Ascending aorta (tissue), 2 donors: ENCODE data around the gene COL6A2. TPM values are rescaled to one million over a fixed set of nuclear protein-coding genes. Genes with fewer than 3 reads are reported as not detected.

Experiments
- DNase-seq, 2 donors: peaks; one replicate each; pipeline ENCODE4 v3.0.0-alpha.2; 2019; ENCODE audit warnings: low spot score in 2 of 2
- H3K27ac ChIP-seq, 2 donors: fragments of 200-600 bp; sonication (generic); one replicate each; pipeline ENCODE4 v1.5.1; 2016 to 2017; ENCODE audit warnings: mild to moderate bottlenecking in 1 of 2
- H3K27me3 ChIP-seq: fragments of 200-600 bp; sonication (generic); one replicate; pipeline ENCODE4 v1.5.1; 2017
- H3K36me3 ChIP-seq, 2 donors: fragments of 200-600 bp; sonication (generic); one replicate each; pipeline ENCODE4 v1.5.1; 2016
- H3K4me1 ChIP-seq, 2 donors: fragments of 200-600 bp; sonication (generic); one replicate each; pipeline ENCODE4 v1.5.1; 2016 to 2017; ENCODE audit warnings: mild to moderate bottlenecking in 1 of 2
- H3K4me3 ChIP-seq, 2 donors: fragments of 200-600 bp; sonication (generic); one replicate each; pipeline ENCODE4 v1.5.1; 2016 to 2017; ENCODE audit warnings: mild to moderate bottlenecking in 1 of 2
- H3K9me3 ChIP-seq, 2 donors: fragments of 200-600 bp; sonication (generic); one replicate each; pipeline ENCODE4 v1.5.1; 2016
- CTCF ChIP-seq, 3 experiments: fragments of 200-600 bp in 2 of 3; fragments of 450-650 bp in 1 of 3; sonication (generic) in 2 of 3; IDR thresholded peaks; one replicate each; pipeline ENCODE4 v1.5.1; 2016 to 2019; ENCODE audit warnings: antibody characterized with exemption in 3 of 3, mild to moderate bottlenecking in 1 of 3, moderate library complexity in 1 of 3
- intact Hi-C: fragments of 100-400 bp; cut with DNase I; formaldehyde crosslinking; loops from one replicate; pipeline ENCODE4 v1.15.1; 2023
- total RNA-seq: library from RNA; depleted of rRNA; stranded (reverse); fragments of >200 nt; gene quantifications from one replicate; pipeline ENCODE4 v1.1.0, GENCODE V29; 2016

The COL6A2 gene
- total RNA-seq, 1 donor from 2014 or later, result 1,704 TPM

DNA sequence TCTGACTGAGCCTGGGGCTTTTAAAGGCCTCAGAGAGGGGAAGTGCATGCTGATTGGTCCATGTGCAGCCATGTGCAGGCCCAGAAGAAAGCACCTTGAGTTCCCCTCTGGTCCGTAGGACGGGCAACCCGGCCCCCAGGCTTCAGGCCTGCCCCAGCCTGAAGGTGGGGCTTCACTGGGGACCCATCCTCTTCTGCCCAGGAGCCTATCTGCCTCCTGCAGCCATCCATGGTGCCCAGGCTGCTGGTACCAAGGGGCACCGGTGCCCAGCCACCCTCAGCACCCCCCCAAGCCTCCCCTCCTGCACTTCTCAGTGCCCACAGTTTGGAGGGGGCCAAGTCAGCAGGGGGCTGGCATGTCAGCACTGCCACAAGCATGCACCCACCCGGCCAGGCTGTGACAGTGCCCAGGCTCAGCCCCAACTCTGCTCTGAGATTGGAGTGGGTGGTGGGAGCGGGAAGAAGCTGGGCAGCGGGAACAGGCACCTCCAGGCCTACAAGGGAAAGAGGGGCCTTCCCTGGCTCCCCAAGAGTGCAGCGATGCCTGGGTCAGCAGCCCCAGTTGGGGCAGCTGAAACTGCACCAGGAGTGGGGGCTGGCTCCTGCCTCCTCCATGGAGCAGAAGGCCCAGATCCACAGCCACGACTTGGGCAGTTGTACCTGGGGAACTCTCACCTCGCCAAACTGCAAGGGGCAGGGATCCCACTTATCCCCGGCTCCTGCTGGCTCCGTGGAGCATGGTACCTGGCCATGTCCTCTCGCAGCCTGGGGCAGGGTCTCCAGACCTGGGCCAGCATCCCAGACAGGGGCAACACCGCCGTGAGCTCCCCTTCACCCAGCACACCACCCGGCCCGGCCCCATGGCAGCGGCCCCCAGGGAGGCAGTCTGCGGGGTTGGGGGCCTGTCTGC, 11.7 kb downstream of the COL6A2 start:
- intact Hi-C loops, result loop anchor here (1.0 kb wide), 1 partner anchor 138 kb away; no protein-coding TSS in a partner anchor
- peaks cover 31 to 33% of the 10 kb centered on the region in 2 donors for H3K36me3 ChIP-seq
- DNase-seq, result peak; percentile 6 to 61
- peak overlapping the region in 1 of 2 donors; percentile 23 for H3K4me3 ChIP-seq
- peaks cover 12 to 24% of the 10 kb centered on the region in 2 donors for H3K4me1 ChIP-seq
- peak overlapping the region; percentile 58 to 61 for H3K27ac ChIP-seq
- no peak for TF ChIP-seq CTCF (IDR thresholded peaks at IDR 0.05)
- no peaks in the 10 kb centered on the region for H3K27me3 ChIP-seq
- H3K9me3 ChIP-seq, result peaks cover 0 to 8% of the 10 kb centered on the region in 2 donors

DNA sequence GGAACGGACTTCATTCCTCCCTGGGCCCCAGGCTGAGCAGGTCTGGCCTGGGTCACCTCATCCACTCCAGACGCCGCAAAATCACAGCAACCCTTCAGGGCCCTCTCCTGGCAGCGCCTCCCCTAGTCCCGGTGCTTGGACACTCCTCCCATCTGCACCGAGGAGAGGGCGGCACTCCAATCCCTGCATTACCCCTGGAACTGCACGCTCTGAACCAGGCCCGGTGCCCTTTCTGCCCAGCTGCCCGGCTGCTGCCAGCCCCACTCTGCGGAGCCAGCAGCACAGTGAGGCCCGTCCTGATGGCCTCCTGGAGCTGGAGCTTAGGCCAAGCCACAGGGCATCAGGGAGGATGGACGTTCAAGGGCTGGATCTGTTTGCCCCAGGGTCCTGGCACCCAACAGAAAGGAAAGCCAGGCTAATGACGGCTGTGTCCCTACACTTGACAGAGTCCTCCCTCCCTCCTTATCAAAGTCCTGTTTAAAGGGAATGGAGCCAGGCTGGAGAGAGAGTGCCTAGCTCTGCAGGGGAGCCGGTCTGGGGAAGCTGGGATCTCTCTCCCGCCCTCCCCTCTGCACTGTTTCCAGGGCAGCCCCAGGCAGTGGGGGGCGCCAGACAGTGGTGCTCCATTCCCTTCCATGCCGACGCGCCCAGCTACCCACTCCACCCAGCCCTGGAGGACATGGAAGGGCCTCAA, 12.7 kb downstream of the COL6A2 start:
- DNase-seq, result peak; percentile 8 to 89
- Histone ChIP-seq H3K27ac (peak overlapping the region; percentile 58 to 61), H3K36me3 (peaks cover 40 to 44% of the 10 kb centered on the region in 2 donors), H3K4me1 (peaks cover 12 to 24% of the 10 kb centered on the region in 2 donors), H3K9me3 (peaks cover 0 to 8% of the 10 kb centered on the region in 2 donors), H3K4me3 (peak overlapping the region in 1 of 2 donors; percentile 26), H3K27me3 (no peaks in the 10 kb centered on the region)
- TF ChIP-seq CTCF (IDR thresholded peaks at IDR 0.05), result peak; percentile 27 to 47 (median 34)
- intact Hi-C loops, result loop anchor here (1.0 kb wide), 1 partner anchor 139 kb away; no protein-coding TSS in a partner anchor

DNA sequence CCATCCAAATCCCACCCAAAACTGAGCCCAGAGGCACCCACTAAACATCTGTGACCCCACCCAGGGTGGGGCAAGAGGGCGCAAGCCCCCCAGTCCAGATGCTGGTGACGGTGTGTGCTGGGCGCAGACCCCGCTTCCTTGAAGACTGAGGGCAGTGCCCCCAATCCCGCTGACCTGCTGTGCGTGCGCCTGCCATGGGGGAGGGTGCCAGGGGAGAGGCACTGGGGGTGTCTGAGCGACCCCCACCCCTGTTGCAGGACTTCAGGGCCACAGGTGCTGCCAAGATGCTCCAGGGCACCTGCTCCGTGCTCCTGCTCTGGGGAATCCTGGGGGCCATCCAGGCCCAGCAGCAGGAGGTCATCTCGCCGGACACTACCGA, 13.3 kb downstream of the COL6A2 start:
- H3K4me3 ChIP-seq, result peak overlapping the region in 1 of 2 donors; percentile 26
- peaks cover 46 to 50% of the 10 kb centered on the region in 2 donors for H3K36me3 ChIP-seq
- H3K27me3 ChIP-seq, result no peaks in the 10 kb centered on the region
- peaks cover 12 to 24% of the 10 kb centered on the region in 2 donors for H3K4me1 ChIP-seq
- TF ChIP-seq CTCF (IDR thresholded peaks at IDR 0.05), result no peak
- peaks cover 0 to 8% of the 10 kb centered on the region in 2 donors for H3K9me3 ChIP-seq
- intact Hi-C loops, result no loop called here
- peak; percentile 6 to 61 for DNase-seq
- peak overlapping the region; percentile 58 to 61 for H3K27ac ChIP-seq

GRCh38 chr21:46111857-46112724, 14.2 kb downstream of the COL6A2 start:
- peaks cover 0 to 8% of the 10 kb centered on the region in 2 donors for H3K9me3 ChIP-seq
- DNase-seq, result peak; percentile 7 to 63
- intact Hi-C loops, result no loop called here
- TF ChIP-seq CTCF (IDR thresholded peaks at IDR 0.05), result no peak
- H3K27me3 ChIP-seq, result no peaks in the 10 kb centered on the region
- peaks cover 12 to 24% of the 10 kb centered on the region in 2 donors for H3K4me1 ChIP-seq
- H3K36me3 ChIP-seq, result peaks cover 55 to 59% of the 10 kb centered on the region in 2 donors
- H3K27ac ChIP-seq, result no peak overlapping the region
- no peak overlapping the region for H3K4me3 ChIP-seq

GRCh38 chr21:46112725-46113215, 14.9 kb downstream of the COL6A2 start:
- peaks cover 61 to 66% of the 10 kb centered on the region in 2 donors for H3K36me3 ChIP-seq
- no peak overlapping the region for H3K4me3 ChIP-seq
- no peaks in the 10 kb centered on the region for H3K27me3 ChIP-seq
- no peak for TF ChIP-seq CTCF (IDR thresholded peaks at IDR 0.05)
- peaks cover 12 to 24% of the 10 kb centered on the region in 2 donors for H3K4me1 ChIP-seq
- H3K9me3 ChIP-seq, result peaks cover 0 to 6% of the 10 kb centered on the region in 2 donors
- DNase-seq, result peak; percentile 0 to 58
- H3K27ac ChIP-seq, result no peak overlapping the region
- intact Hi-C loops, result no loop called here
